SK-N-SH treated with all-trans-retinoic acid at 6 μM for 48 hours (cell line): Measurements from ENCODE around the gene PCDH15.

Source experiments
- ATAC-seq: fragments of 200-7000 bp; cut with Tn5 transposase; 3 replicates; pipeline ENCODE4 v1.9.1; 2020; ENCODE audit warnings: mild to moderate bottlenecking, moderate library complexity
- ARNTL ChIP-seq: fragments of 450-650 bp; formaldehyde crosslinking; IDR thresholded peaks from 2 replicates; pipeline ENCODE4 v1.5.0; 2020; ENCODE audit warnings: low read depth, mild to moderate bottlenecking, moderate library complexity, borderline replicate concordance
- BACH2 ChIP-seq: fragments of 250-450 bp; sonication (Bioruptor Pico); IDR thresholded peaks from 2 replicates; pipeline ENCODE4 v1.9.0; 2021; ENCODE audit warnings: mild to moderate bottlenecking, borderline replicate concordance
- CSDC2 ChIP-seq: fragments of 250-450 bp; sonication (Bioruptor Pico); IDR thresholded peaks from 2 replicates; pipeline ENCODE4 v1.5.0; 2020; ENCODE audit warnings: mild to moderate bottlenecking, moderate library complexity
- GLIS3 ChIP-seq: fragments of 250-450 bp; sonication (Bioruptor Pico); IDR thresholded peaks from 2 replicates; pipeline ENCODE4 v1.5.0; 2020; ENCODE audit warnings: mild to moderate bottlenecking, moderate library complexity
- ISL1 ChIP-seq: fragments of 250-450 bp; sonication (Bioruptor Pico); IDR thresholded peaks from 2 replicates; pipeline ENCODE4 v2.1.2; 2022; ENCODE audit warnings: mild to moderate bottlenecking, moderate library complexity
- OSR1 ChIP-seq: fragments of 250-450 bp; sonication (Bioruptor Pico); IDR thresholded peaks from 2 replicates; pipeline ENCODE4 v1.8.0; 2022; ENCODE audit warnings: moderate library complexity, mild to moderate bottlenecking, inconsistent platforms
- PPARA ChIP-seq: fragments of 250-450 bp; sonication (Bioruptor Pico); IDR thresholded peaks from 2 replicates; pipeline ENCODE4 v1.5.0; 2020; ENCODE audit warnings: mild to moderate bottlenecking, borderline replicate concordance
- RARB ChIP-seq: fragments of 250-450 bp; sonication (Bioruptor Pico); IDR thresholded peaks from 2 replicates; pipeline ENCODE4 v1.8.0; 2021; ENCODE audit warnings: mild to moderate bottlenecking, moderate library complexity
- TCF4 ChIP-seq: fragments of 250-450 bp; sonication (Bioruptor Pico); IDR thresholded peaks from 2 replicates; pipeline ENCODE4 v1.8.0; 2021; ENCODE audit warnings: mild to moderate bottlenecking, moderate library complexity, borderline replicate concordance
- TOX ChIP-seq: fragments of 250-450 bp; sonication (Bioruptor Pico); IDR thresholded peaks from 2 replicates; pipeline ENCODE4 v1.8.0; 2021; ENCODE audit warnings: mild to moderate bottlenecking, moderate library complexity, borderline replicate concordance
- ZC3H10 ChIP-seq: fragments of 250-450 bp; sonication (Bioruptor Pico); IDR thresholded peaks from 2 replicates; pipeline ENCODE4 v1.5.1; 2021; ENCODE audit warnings: mild to moderate bottlenecking, moderate library complexity
- ZFP3 ChIP-seq: fragments of 250-450 bp; sonication (Bioruptor Pico); IDR thresholded peaks from 2 replicates; pipeline ENCODE4 v1.5.0; 2020; ENCODE audit warnings: mild to moderate bottlenecking, moderate library complexity
- ZFP30 ChIP-seq: fragments of 450-650 bp; formaldehyde crosslinking; IDR thresholded peaks from 2 replicates; pipeline ENCODE4 v1.5.0; 2022; ENCODE audit warnings: mild to moderate bottlenecking, moderate library complexity
- ZNF565 ChIP-seq: fragments of 450-650 bp; formaldehyde crosslinking; conservative IDR thresholded peaks from 2 replicates; pipeline ENCODE4 v1.5.0; 2020; ENCODE audit warnings: low read depth, mild to moderate bottlenecking, moderate library complexity
- ZNF70 ChIP-seq: fragments of 450-650 bp; formaldehyde crosslinking; IDR thresholded peaks from 2 replicates; pipeline ENCODE4 v1.5.0; 2020; ENCODE audit warnings: mild to moderate bottlenecking, moderate library complexity
- ZNF8 ChIP-seq: fragments of 450-650 bp; formaldehyde crosslinking; IDR thresholded peaks from 2 replicates; pipeline ENCODE4 v1.5.0; 2020; ENCODE audit warnings: mild to moderate bottlenecking, moderate library complexity
- TF ChIP-seq, protein P1 (sequence below): fragments of 250-450 bp; sonication (Bioruptor Pico); IDR thresholded peaks from 2 replicates; pipeline ENCODE4 v1.8.0; 2021; ENCODE audit warnings: low read depth, mild to moderate bottlenecking, moderate library complexity, borderline replicate concordance
- TF ChIP-seq, protein P2 (sequence below): fragments of 250-450 bp; sonication (Bioruptor Pico); IDR thresholded peaks from 2 replicates; pipeline ENCODE4 v1.5.1; 2020; ENCODE audit warnings: low read depth, mild to moderate bottlenecking, moderate library complexity
- TF ChIP-seq, protein P3 (sequence below): fragments of 250-450 bp; sonication (Bioruptor Pico); IDR thresholded peaks from 2 replicates; pipeline ENCODE4 v1.8.0; 2020; ENCODE audit warnings: mild to moderate bottlenecking, moderate library complexity, borderline replicate concordance
- TF ChIP-seq, protein P4 (sequence below): fragments of 250-450 bp; sonication (Bioruptor Pico); IDR thresholded peaks from 2 replicates; pipeline ENCODE4 v1.5.1; 2021; ENCODE audit warnings: mild to moderate bottlenecking, moderate library complexity
- TF ChIP-seq, protein P5 (sequence below): fragments of 250-450 bp; sonication (Bioruptor Pico); IDR thresholded peaks from 2 replicates; pipeline ENCODE4 v1.5.0; 2020; ENCODE audit warnings: mild to moderate bottlenecking, moderate library complexity

PCDH15 gene

DNA sequence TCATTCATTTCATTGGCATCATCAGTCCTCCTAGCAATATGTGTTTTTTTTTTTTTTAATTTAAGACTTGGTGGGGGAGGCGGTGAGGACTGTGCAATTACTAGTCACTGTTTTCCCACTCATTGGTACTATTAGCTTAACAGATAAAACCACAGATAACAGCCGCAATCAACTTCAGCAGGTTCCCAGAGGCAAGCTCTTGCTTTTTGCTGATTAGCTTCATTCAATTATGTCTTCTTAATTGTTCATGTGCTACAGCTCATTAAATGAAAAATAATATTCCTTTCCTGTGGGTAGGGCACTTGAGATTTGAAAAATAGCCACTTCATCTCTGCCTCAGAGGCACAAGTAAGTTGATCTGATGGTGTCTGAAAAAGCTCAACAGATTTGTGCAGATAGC is 215.5 kb downstream of the PCDH15 start:
- no peak for TF ChIP-seq PPARA (CRISPR knock-in tag)
- no peak for TF ChIP-seq BACH2 (CRISPR knock-in tag)
- no peak for TF ChIP-seq ARNTL (CRISPR knock-in tag)
- no peak for TF ChIP-seq CSDC2 (CRISPR knock-in tag)
- no peak for TF ChIP-seq ZFP3
- TF ChIP-seq, protein P1, sequence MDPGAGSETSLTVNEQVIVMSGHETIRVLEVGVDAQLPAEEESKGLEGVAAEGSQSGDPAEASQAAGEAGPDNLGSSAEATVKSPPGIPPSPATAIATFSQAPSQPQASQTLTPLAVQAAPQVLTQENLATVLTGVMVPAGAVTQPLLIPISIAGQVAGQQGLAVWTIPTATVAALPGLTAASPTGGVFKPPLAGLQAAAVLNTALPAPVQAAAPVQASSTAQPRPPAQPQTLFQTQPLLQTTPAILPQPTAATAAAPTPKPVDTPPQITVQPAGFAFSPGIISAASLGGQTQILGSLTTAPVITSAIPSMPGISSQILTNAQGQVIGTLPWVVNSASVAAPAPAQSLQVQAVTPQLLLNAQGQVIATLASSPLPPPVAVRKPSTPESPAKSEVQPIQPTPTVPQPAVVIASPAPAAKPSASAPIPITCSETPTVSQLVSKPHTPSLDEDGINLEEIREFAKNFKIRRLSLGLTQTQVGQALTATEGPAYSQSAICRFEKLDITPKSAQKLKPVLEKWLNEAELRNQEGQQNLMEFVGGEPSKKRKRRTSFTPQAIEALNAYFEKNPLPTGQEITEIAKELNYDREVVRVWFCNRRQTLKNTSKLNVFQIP, result no peak
- TF ChIP-seq, protein P2, sequence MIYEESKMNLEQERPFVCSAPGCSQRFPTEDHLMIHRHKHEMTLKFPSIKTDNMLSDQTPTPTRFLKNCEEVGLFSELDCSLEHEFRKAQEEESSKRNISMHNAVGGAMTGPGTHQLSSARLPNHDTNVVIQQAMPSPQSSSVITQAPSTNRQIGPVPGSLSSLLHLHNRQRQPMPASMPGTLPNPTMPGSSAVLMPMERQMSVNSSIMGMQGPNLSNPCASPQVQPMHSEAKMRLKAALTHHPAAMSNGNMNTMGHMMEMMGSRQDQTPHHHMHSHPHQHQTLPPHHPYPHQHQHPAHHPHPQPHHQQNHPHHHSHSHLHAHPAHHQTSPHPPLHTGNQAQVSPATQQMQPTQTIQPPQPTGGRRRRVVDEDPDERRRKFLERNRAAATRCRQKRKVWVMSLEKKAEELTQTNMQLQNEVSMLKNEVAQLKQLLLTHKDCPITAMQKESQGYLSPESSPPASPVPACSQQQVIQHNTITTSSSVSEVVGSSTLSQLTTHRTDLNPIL (CRISPR knock-in tag), result no peak
- no peak for TF ChIP-seq ZFP30
- TF ChIP-seq RARB (CRISPR knock-in tag), result no peak
- TF ChIP-seq TCF4 (CRISPR knock-in tag), result no peak
- no peak for TF ChIP-seq ZNF8 (CRISPR knock-in tag)
- TF ChIP-seq, protein P3, sequence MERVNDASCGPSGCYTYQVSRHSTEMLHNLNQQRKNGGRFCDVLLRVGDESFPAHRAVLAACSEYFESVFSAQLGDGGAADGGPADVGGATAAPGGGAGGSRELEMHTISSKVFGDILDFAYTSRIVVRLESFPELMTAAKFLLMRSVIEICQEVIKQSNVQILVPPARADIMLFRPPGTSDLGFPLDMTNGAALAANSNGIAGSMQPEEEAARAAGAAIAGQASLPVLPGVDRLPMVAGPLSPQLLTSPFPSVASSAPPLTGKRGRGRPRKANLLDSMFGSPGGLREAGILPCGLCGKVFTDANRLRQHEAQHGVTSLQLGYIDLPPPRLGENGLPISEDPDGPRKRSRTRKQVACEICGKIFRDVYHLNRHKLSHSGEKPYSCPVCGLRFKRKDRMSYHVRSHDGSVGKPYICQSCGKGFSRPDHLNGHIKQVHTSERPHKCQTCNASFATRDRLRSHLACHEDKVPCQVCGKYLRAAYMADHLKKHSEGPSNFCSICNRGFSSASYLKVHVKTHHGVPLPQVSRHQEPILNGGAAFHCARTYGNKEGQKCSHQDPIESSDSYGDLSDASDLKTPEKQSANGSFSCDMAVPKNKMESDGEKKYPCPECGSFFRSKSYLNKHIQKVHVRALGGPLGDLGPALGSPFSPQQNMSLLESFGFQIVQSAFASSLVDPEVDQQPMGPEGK (CRISPR knock-in tag), result no peak
- TF ChIP-seq OSR1 (CRISPR knock-in tag), result no peak
- TF ChIP-seq TOX, result no peak
- no peak for TF ChIP-seq ISL1 (CRISPR knock-in tag)
- TF ChIP-seq ZC3H10, result no peak
- TF ChIP-seq ZNF565, result no peak
- TF ChIP-seq, protein P4, sequence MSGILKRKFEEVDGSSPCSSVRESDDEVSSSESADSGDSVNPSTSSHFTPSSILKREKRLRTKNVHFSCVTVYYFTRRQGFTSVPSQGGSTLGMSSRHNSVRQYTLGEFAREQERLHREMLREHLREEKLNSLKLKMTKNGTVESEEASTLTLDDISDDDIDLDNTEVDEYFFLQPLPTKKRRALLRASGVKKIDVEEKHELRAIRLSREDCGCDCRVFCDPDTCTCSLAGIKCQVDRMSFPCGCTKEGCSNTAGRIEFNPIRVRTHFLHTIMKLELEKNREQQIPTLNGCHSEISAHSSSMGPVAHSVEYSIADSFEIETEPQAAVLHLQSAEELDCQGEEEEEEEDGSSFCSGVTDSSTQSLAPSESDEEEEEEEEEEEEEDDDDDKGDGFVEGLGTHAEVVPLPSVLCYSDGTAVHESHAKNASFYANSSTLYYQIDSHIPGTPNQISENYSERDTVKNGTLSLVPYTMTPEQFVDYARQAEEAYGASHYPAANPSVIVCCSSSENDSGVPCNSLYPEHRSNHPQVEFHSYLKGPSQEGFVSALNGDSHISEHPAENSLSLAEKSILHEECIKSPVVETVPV, result no peak
- TF ChIP-seq, all 23 proteins: peak for 0
- no peak for ATAC-seq

DNA sequence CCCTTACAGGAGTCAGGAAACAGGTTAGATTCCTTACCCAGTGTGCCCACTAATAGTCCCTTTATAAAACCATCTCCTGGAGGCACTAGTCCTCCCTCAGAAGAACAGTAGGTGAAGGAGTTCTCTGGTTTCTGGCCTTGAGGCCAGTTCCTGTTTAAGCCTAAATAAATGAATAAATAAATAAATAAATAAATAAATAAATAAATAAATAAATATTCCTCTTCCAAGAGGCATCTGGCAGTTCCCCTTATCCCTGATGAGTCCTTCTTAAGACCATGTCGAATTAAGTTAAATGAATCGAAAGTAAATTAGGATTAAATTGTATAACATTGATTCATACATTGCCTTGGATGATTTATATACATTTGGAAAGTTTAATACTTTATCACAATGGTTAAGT is 223.3 kb downstream of the PCDH15 start:
- no peak for TF ChIP-seq TOX
- TF ChIP-seq ZNF70 (CRISPR knock-in tag), result no peak
- TF ChIP-seq GLIS3, result no peak
- TF ChIP-seq, protein P5, sequence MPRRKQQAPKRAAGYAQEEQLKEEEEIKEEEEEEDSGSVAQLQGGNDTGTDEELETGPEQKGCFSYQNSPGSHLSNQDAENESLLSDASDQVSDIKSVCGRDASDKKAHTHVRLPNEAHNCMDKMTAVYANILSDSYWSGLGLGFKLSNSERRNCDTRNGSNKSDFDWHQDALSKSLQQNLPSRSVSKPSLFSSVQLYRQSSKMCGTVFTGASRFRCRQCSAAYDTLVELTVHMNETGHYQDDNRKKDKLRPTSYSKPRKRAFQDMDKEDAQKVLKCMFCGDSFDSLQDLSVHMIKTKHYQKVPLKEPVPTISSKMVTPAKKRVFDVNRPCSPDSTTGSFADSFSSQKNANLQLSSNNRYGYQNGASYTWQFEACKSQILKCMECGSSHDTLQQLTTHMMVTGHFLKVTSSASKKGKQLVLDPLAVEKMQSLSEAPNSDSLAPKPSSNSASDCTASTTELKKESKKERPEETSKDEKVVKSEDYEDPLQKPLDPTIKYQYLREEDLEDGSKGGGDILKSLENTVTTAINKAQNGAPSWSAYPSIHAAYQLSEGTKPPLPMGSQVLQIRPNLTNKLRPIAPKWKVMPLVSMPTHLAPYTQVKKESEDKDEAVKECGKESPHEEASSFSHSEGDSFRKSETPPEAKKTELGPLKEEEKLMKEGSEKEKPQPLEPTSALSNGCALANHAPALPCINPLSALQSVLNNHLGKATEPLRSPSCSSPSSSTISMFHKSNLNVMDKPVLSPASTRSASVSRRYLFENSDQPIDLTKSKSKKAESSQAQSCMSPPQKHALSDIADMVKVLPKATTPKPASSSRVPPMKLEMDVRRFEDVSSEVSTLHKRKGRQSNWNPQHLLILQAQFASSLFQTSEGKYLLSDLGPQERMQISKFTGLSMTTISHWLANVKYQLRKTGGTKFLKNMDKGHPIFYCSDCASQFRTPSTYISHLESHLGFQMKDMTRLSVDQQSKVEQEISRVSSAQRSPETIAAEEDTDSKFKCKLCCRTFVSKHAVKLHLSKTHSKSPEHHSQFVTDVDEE (CRISPR knock-in tag), result no peak
- no peak for TF ChIP-seq ISL1 (CRISPR knock-in tag)
- TF ChIP-seq BACH2 (CRISPR knock-in tag), result no peak
- TF ChIP-seq, protein P3 (CRISPR knock-in tag), result no peak
- TF ChIP-seq, protein P1, result no peak
- TF ChIP-seq, protein P2 (CRISPR knock-in tag), result no peak
- no peak for ATAC-seq
